BJ (cell line): ENCODE data around the gene HSD17B8. TPM values are rescaled to one million over a fixed set of nuclear protein-coding genes. Genes with fewer than 3 reads are reported as not detected.

ENCODE experiments used
- CTCF ChIA-PET: fragments of 350-600 bp; formaldehyde crosslinking; extraction: SDS; loops from one replicate; lab custom pipeline; 2021; ENCODE audit warnings: antibody characterized with exemption, inconsistent platforms; lab: Yijun Ruan, JAX
- POLR2A ChIA-PET: fragments of 300-600 bp; sonication (Branson Sonifier 250); formaldehyde crosslinking; extraction: SDS; loops from one replicate; lab custom pipeline; 2021; ENCODE audit warnings: antibody characterized with exemption; lab: Charles Lee
- DNase-seq: peaks from one replicate; pipeline ENCODE4 v3.0.0-alpha.2; 2011; ENCODE audit warnings: low read depth
- H3K27me3 ChIP-seq: 2 replicates; pipeline ENCODE4 v1.6.0; 2011; ENCODE audit warnings: low read length; ENCODE audit not compliant: control insufficient read depth, insufficient read depth
- H3K36me3 ChIP-seq: 2 replicates; pipeline ENCODE4 v1.5.1; 2011; ENCODE audit warnings: low read length; ENCODE audit not compliant: control insufficient read depth, insufficient read depth
- H3K4me3 ChIP-seq: 2 replicates; pipeline ENCODE4 v1.5.1; 2011; ENCODE audit warnings: low read depth, mild to moderate bottlenecking, control low read depth, low read length
- polyA plus RNA-seq: library from polyadenylated mRNA; depleted of rRNA; stranded (reverse); fragments of >200 nt; gene quantifications from 2 replicates; pipeline ENCODE4 v1.2.3, GENCODE V29; 2011
- TF ChIP-seq, protein P1 (sequence below): IDR thresholded peaks from 2 replicates; pipeline ENCODE4 v1.5.1; 2011; ENCODE audit warnings: low read depth, mild to moderate bottlenecking, control low read depth, inconsistent platforms, low read length, moderate library complexity; ENCODE audit not compliant: insufficient read depth

HSD17B8 gene
- polyA plus RNA-seq, 1 experiment: 3.4 TPM

DNA sequence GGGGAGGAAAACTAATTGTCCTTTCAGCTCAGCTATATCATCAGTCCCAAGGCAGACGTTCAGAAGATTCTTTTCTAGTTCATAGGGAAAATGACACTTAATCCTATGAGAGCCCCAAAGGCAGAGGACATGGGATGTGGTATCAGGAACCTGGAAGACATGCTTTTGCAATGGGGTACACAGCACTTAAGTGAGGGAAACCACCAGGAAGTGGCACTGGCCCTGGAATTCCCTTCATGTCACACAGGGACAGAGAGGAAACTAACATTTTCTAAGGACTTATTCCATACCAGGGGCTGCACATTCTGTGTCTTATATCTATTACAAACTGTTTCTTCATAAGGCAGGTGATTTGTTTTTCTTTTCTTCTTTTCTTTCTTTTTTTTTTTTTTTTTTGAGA is 39.0 kb downstream of the HSD17B8 start:
- TF ChIP-seq, protein P1, sequence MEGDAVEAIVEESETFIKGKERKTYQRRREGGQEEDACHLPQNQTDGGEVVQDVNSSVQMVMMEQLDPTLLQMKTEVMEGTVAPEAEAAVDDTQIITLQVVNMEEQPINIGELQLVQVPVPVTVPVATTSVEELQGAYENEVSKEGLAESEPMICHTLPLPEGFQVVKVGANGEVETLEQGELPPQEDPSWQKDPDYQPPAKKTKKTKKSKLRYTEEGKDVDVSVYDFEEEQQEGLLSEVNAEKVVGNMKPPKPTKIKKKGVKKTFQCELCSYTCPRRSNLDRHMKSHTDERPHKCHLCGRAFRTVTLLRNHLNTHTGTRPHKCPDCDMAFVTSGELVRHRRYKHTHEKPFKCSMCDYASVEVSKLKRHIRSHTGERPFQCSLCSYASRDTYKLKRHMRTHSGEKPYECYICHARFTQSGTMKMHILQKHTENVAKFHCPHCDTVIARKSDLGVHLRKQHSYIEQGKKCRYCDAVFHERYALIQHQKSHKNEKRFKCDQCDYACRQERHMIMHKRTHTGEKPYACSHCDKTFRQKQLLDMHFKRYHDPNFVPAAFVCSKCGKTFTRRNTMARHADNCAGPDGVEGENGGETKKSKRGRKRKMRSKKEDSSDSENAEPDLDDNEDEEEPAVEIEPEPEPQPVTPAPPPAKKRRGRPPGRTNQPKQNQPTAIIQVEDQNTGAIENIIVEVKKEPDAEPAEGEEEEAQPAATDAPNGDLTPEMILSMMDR: no peak
- H3K4me3 ChIP-seq: no peak overlapping the region
- DNase-seq: no peak
- ChIA-PET CTCF (interaction anchor here (0.8 kb wide), 1 partner anchor 34 kb away, joined by 3 read pairs; no protein-coding TSS in a partner anchor), POLR2A (no interaction called here)
- H3K36me3 ChIP-seq: no peaks in the 10 kb centered on the region
- peaks cover 6% of the 10 kb centered on the region for H3K27me3 ChIP-seq

DNA sequence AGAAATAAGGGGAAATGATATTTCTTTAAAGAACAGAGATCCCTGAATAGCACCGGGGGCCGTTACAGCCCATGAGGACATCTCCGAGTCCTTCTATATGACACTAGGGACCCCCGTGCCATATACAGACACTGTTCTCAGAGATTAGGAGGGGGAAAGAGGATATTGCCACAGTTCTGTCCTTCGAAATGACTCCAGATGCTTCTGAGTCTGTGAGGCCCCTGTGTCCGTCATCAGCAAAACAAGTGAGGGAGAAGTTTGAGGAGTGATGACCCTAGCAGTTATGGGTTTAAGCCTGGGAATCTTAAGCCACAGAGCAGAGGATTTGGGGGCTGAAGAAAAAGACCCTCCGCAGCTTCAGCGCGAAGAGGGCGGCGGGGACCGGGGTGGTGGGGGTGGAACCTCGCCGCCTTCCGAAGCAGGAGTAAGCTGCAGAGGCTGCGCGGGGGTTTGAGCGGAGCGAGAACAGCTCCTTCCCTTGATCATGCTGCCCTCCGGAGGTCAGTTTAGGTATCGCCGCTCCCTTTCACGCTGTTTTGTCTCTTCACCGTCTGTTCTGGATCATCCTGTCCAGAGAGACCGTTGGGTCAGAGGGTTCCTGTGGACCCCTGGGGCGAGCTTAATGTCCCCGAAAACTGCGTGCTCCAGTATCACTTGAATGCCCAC is 43.7 kb downstream of the HSD17B8 start:
- H3K36me3 ChIP-seq: no peaks in the 10 kb centered on the region
- ChIA-PET CTCF (interaction anchor here (0.6 to 4.2 kb wide), 45 partner anchors 10 to 315 kb away, joined by 3 to 34 read pairs (median 5); partner anchors contain the start of genes HSD17B8, RING1, RPS18 and RXRB), POLR2A (interaction anchor here (0.5 to 1.0 kb wide), 3 partner anchors 23 to 162 kb away, joined by 3 to 6 read pairs (median 5); partner anchors contain the start of genes RPS18 and VPS52)
- TF ChIP-seq, protein P1: peak; percentile 88
- H3K27me3 ChIP-seq: peaks cover 2% of the 10 kb centered on the region; the same call in 1 of the 2 replicates
- H3K4me3 ChIP-seq: peak overlapping the region; percentile 36
- DNase-seq: no peak

DNA sequence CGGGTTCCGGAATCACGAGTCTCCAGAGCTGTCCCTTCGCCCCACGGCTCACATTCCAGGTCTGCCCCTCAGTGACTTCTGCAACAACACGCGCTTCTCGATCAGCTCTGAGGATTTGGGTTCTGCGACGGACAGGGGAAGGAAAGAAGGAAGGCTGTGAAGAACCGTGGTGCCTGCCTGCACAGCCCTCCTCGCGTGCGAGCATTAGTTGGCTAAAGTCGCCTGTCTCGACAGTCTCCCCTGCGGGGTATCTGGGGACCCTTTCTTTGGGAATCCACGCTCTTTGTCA is 44.1 kb downstream of the HSD17B8 start:
- no peak for DNase-seq
- POLR2A ChIA-PET: interaction anchor here (1.0 kb wide), 1 partner anchor 23 kb away, joined by 3 read pairs; the partner anchor contains the start of genes RPS18 and VPS52
- TF ChIP-seq, protein P1: no peak
- Histone ChIP-seq H3K36me3 (no peaks in the 10 kb centered on the region), H3K27me3 (no peaks in the 10 kb centered on the region), H3K4me3 (peak overlapping the region; percentile 36)
- CTCF ChIA-PET: interaction anchor here (0.7 to 4.2 kb wide), 44 partner anchors 9 to 315 kb away, joined by 3 to 34 read pairs (median 5); partner anchors contain the start of genes HSD17B8, RING1, RPS18 and RXRB

DNA sequence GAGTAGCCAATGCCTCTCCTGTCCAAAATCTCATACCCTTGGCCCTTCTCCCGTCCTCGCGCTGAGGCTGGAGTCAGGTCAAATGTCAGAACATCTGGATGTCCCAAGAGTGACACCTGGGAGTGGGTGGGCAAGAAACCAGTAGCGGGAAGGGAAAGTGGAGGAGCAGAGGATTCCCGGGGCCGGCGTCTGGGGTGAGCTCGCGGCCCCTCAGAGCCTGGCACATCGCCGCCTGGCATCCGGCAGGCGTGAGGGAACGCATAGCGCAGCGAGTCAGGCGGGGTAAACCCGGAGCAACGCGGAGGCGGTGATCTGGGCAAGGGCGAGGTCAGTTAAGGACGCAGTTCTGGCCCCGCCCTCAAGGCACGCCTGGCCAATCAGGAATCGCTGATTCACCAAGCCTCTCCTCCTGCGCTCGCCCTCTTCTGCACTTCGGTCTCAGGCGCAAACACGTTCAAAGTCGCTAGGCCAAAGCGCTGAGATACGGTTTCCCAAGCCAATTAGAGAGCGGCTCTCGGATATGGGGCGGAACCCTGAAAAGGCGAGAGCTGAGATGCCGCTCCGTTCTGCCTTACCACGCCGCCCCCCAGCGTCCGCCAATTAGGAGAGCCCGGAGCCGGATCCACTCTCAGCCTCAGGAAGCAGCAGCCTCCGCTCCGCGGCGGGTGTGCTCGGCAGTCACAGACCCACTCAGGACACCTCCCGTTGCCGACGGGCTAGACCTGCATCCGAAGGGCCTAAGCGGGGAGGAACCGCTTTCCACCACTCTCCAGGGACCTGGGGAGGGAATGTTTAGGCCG is 44.7 kb downstream of the HSD17B8 start:
- CTCF ChIA-PET: interaction anchor here (0.5 to 4.2 kb wide), 45 partner anchors 9 to 355 kb away, joined by 3 to 34 read pairs (median 5); partner anchors contain the start of genes HSD17B8, RING1, RPS18 and RXRB
- TF ChIP-seq, protein P1: peak; percentile 25; the same call in 1 of the 2 replicates
- peak; percentile 98 for DNase-seq

More for the DNA sequence above, 44.7 kb downstream of the HSD17B8 start:
- Histone ChIP-seq H3K27me3 (no peaks in the 10 kb centered on the region), H3K4me3 (peak overlapping the region; percentile 56), H3K36me3 (no peaks in the 10 kb centered on the region)
- POLR2A ChIA-PET: interaction anchor here (0.5 to 1.1 kb wide), 3 partner anchors 40 to 277 kb away, joined by 3 to 9 read pairs (median 3); partner anchors contain the start of genes PFDN6 and WDR46
